ENCODE measurements around the gene PMFBP1. TPM values are rescaled to one million over a fixed set of nuclear protein-coding genes. Genes with fewer than 3 reads are reported as not detected.

The PMFBP1 gene
- total RNA-seq, 1 donor from 2014 or later: 1.2 TPM

GRCh38 chr16:72182976-72183375 lies 11.0 kb upstream of the PMFBP1 start:
- DNase-seq (ENCODE audit: low read depth): no peak

GRCh38 chr16:72179204-72179970 lies 7.4 kb upstream of the PMFBP1 start:
- no peak for DNase-seq (ENCODE audit: low read depth)

DNA sequence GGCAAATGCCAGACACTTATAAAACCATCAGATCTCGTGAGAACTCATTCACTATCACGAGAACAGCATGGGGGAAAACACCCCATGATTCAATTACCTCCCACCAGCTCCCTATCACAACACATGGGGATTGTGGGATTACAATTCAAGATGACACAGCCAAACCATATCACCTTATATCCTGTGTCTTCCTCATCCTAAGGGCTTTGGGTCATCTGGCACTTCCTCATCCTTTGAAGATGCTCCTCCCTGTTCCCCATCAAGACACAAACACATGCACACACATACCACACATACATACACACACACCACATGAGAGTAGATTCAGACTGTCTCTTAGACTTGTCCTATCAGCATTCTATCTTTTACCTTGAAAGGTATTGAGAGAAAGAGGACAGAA lies 2.8 kb upstream of the PMFBP1 start:
- no peak for DNase-seq (ENCODE audit: low read depth)

GRCh38 chr16:72173997-72174396 lies 2.0 kb upstream of the PMFBP1 start:
- no peak for DNase-seq (ENCODE audit: low read depth)

- no peak for DNase-seq (ENCODE audit: low read depth)
These were observed 719 bp downstream of the PMFBP1 start for GRCh38 chr16:72171236-72171635.

- DNase-seq (ENCODE audit: low read depth): no peak
These were observed 2.2 kb downstream of the PMFBP1 start for GRCh38 chr16:72169708-72170107.

- no peak for DNase-seq (ENCODE audit: low read depth)
These were observed 3.6 kb downstream of the PMFBP1 start for GRCh38 chr16:72168365-72168764.

GRCh38 chr16:72166954-72167561 lies 4.9 kb downstream of the PMFBP1 start:
- no peak for DNase-seq (ENCODE audit: low read depth)

DNA sequence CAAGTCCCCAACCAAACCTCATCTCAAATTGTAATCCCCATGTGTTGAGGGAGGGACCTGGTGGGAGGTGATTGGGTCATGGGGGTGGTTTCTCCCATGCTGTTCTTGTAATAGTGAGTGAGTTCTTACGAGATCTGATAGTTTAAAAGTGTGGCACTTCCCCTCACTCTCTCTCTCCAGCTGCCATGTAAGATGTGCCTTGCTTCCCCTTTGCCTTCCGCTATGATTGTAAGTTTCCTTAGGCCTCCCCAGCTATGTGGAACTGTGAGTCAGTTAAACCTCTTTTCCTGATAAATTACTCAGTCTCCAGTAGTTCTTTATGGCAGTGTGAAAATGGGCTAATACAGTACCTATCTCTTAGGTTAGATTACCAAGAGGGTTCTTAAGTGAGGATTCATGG lies 5.8 kb downstream of the PMFBP1 start:
- DNase-seq (ENCODE audit: low read depth): no peak

DNA sequence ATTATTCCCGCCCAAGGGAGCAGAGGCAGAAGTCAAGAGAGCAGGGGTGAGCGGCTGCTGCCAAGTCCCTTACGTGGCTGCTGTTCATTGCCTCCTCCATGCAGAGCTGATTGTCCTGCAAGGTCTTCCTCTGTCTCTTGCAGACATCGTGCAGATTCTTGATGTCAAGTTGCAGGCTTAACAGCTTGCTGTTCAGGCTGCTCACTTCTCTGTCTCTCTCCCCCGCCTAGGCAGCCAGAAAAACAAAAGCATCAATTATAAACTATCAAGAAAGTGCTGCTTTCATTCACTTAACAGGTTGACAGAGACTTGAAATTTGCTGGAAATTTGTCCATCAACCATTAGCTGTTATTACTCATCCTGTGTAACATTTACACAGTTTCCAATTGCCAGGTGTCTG lies 7.3 kb downstream of the PMFBP1 start:
- no peak for DNase-seq (ENCODE audit: low read depth)

- DNase-seq (ENCODE audit: low read depth): peak; percentile 3
These were observed 9.8 kb downstream of the PMFBP1 start for GRCh38 chr16:72162105-72162692.

DNA sequence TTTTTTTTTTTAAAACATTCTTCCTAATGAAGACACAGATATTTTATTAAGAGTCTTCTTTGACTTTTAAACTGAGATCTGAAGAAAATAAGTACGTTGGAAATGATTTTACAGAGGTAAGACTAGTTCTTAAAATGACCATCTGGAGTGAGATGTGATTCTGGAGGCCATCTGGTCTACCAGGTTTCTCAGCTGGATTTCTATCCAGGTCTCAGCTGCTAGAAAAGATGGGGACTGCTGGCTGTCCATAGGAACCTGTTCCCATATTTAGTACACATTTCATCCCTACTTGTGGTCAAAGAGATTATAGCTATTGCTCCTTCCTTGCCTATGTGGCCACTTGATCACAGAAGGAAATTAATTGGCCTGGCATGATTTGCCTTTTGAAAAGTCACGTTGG lies 12.2 kb downstream of the PMFBP1 start:
- DNase-seq (ENCODE audit: low read depth): no peak

GRCh38 chr16:72159386-72159785 lies 12.6 kb downstream of the PMFBP1 start:
- DNase-seq (ENCODE audit: low read depth): no peak

DNA sequence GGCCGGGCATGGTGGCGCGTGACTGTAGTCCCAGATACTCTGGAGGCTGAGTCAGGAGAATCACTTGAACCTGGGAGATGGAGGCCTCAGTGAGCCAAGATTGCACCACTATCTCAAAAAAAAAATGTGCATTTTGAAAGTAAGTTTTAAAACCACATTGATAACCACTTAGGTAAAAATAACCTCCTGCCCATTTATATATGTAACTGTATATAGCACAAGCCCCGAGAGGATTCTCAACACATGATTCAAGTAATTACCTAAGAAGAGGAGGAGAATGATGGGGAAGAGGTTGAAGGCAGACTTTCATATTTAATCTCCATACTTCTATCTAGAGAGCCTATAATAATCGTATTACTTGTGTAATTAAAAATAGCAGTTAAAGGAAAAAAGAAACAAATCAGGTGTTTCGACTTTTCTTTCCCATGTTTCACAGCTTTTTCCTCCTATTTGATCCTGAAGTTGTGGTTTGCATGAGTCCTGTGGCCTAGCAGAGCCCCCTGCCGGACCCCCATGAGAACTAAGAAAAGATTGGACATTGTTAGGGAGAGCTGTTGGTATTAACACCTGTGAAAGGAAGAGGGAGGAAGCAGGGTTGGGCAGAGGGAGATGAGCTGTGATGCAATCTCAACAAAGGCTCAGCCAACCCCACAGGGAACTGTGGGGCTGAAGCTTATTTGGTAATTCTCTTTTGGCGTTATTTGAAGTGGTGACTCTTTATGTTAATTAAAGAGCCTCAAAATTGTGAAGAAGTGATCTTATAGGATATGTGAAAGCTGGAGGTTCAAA lies 22.1 kb downstream of the PMFBP1 start:
- DNase-seq (ENCODE audit: low read depth): no peak

GRCh38 chr16:72142476-72142875 lies 29.5 kb downstream of the PMFBP1 start:
- DNase-seq (ENCODE audit: low read depth): no peak

DNA sequence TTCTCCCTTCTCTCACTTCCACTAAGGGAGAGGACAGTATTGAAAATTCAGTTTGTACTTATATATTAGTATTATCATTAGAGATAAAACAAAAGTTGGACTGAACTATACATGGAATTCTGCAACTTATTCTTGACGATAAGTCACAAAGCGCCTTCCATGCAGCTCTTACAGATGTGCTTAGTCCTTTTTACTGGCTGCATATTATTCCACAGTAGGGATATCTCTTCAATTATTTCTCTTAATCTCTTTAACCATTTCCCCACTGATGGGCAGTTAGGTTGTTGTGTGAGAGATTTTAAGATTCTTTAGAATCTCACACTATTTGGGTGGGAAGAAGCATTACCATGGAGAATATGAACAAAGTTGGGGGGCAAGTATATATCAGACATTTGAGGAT lies 32.0 kb downstream of the PMFBP1 start:
- DNase-seq (ENCODE audit: low read depth): no peak

DNA sequence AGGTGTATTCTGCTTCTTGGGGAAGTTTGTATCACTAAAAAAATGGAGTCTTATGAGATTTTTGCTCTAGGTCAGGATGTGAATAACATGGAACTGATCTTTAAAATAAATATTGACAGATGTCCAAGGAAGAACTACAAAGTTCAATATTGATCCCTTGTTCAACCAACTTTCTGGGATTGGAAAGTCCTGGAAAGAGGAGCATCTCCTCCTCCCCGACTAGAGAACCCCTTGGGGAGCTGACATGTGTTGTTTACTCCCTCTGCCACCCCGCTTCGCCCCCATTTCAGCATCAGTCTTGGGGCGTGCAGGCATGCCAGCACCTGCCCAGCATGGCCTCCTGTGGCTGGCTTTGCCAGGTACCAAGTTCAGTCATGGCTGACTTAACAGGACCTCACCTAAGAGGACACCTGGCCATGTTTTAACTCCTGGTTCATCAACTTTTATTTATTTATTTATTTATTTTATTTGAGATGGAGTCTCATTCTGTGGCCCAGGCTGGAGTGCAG lies 33.8 kb downstream of the PMFBP1 start:
- no peak for DNase-seq (ENCODE audit: low read depth)

DNA sequence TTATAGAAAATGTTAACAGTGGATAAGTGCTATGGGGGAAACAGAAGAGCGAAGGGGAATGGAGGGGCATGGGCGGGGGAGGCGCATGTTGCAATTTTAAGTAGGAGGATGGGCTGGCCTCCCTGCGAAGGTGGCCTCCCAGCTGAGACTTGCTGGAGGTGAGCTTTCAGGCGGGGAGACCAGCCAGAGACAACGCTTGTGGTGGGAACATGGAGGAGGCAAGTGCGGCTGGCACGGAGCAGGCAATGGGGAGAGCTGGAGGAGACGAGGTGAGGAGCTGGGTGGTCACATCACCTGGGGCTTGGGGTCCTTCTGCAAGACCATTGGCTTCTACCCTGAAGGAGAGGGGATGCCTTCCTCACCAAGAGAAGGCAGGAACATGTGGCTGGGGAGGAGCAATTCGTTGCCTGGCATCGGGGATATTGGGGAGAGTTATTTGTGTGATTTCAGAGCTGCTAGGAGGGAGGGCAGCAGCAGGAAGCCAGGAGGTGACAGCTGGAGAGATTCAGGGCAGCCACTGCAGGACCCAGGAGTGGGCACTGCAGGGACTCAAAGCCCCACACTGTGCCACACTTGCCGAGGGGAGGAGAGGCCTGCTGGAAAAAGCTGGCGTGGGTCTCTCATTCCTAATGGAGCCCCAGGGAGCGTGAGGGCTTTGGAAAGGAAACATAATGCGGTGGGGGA lies 34.4 kb downstream of the PMFBP1 start:
- no peak for DNase-seq (ENCODE audit: low read depth)

DNA sequence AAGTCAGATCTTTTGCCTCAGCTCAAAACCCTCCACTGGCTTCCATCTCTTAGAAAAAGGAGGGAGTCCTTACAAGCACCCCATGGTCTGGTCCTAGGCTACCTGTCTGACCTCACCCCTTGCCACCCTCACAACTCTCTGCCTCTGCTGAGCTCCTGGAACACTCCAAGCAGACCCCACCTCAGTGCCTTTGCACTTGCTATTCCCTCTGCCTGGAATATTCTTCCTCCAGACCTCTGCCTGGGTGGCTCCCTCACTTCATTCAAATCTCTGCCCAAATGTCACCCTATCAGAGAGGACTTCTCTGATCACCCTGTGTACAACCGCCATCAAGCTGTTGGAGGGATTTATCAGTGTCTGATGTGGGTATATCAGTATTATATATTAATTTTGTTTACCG lies 37.4 kb downstream of the PMFBP1 start:
- DNase-seq (ENCODE audit: low read depth): no peak

GRCh38 chr16:72132726-72133125 lies 39.2 kb downstream of the PMFBP1 start:
- DNase-seq (ENCODE audit: low read depth): no peak

DNA sequence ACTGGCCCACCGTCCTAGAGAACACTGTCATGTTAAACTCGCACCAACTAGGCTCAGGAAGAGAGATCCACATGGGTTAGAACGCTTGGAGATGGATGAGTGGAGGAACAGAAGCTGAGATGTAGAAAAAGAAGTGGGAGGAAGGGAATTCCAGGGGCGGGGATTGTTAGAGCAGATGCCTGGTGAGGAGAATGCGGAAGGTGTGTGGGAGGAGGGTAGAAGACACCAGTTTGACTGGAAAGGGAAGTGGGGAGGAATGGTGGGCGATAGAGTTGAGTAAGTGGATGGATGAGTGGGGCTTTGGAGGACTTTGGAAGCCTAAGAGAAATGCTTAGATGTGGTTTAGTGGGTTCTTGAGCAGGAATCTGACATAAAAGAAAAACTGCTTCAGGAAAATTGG lies 40.9 kb downstream of the PMFBP1 start:
- no peak for DNase-seq (ENCODE audit: low read depth)
